WTC11 (cell line): ENCODE data around the gene XKR7.

Experiments used
- ATF1 ChIP-seq: sonication (generic); formaldehyde crosslinking; IDR thresholded peaks from 2 replicates; pipeline ENCODE4 v1.8.1; 2023; ENCODE audit warnings: mild to moderate bottlenecking, moderate library complexity, missing genetic modification reagents
- CTCF ChIP-seq: fragments of 200-600 bp; IDR thresholded peaks from 2 replicates; pipeline ENCODE4 v1.8.0; 2022; ENCODE audit warnings: antibody characterized with exemption
- E2F1 ChIP-seq: sonication (generic); formaldehyde crosslinking; IDR thresholded peaks from 2 replicates; pipeline ENCODE4 v1.8.0; 2022; ENCODE audit warnings: mild to moderate bottlenecking, missing genetic modification reagents
- ELF4 ChIP-seq: sonication (generic); formaldehyde crosslinking; IDR thresholded peaks from 2 replicates; pipeline ENCODE4 v1.8.1; 2022; ENCODE audit warnings: low read depth, mild to moderate bottlenecking, moderate library complexity, missing genetic modification reagents
- ESRRA ChIP-seq: sonication (generic); formaldehyde crosslinking; IDR thresholded peaks from 2 replicates; pipeline ENCODE4 v1.8.1; 2022; ENCODE audit warnings: mild to moderate bottlenecking, missing genetic modification reagents, borderline replicate concordance
- FOXP4 ChIP-seq: sonication (generic); formaldehyde crosslinking; IDR thresholded peaks from 2 replicates; pipeline ENCODE4 v1.8.0; 2022; ENCODE audit warnings: mild to moderate bottlenecking, missing genetic modification reagents
- KAT7 ChIP-seq: sonication (generic); formaldehyde crosslinking; IDR thresholded peaks from 2 replicates; pipeline ENCODE4 v1.8.1; 2023; ENCODE audit warnings: missing genetic modification reagents, mild to moderate bottlenecking, borderline replicate concordance
- MAX ChIP-seq: sonication (generic); formaldehyde crosslinking; IDR thresholded peaks from 2 replicates; pipeline ENCODE4 v1.8.0; 2022; ENCODE audit warnings: mild to moderate bottlenecking, missing genetic modification reagents
- MLX ChIP-seq: sonication (generic); formaldehyde crosslinking; IDR thresholded peaks from 2 replicates; pipeline ENCODE4 v1.8.1; 2023; ENCODE audit warnings: mild to moderate bottlenecking, missing genetic modification reagents, moderate library complexity
- PRDM15 ChIP-seq: sonication (generic); formaldehyde crosslinking; IDR thresholded peaks from 2 replicates; pipeline ENCODE4 v1.8.0; 2022; ENCODE audit warnings: missing genetic modification reagents
- SMAD4 ChIP-seq: sonication (generic); formaldehyde crosslinking; IDR thresholded peaks from 2 replicates; pipeline ENCODE4 v1.8.0; 2022; ENCODE audit warnings: mild to moderate bottlenecking, missing genetic modification reagents
- TCF7 ChIP-seq: sonication (generic); formaldehyde crosslinking; IDR thresholded peaks from 2 replicates; pipeline ENCODE4 v1.8.0; 2022; ENCODE audit warnings: mild to moderate bottlenecking, low read depth, missing genetic modification reagents, moderate library complexity
- TEAD4 ChIP-seq: sonication (generic); formaldehyde crosslinking; IDR thresholded peaks from 2 replicates; pipeline ENCODE4 v1.8.0; 2022; ENCODE audit warnings: mild to moderate bottlenecking, missing genetic modification reagents
- ZNF138 ChIP-seq: sonication (generic); formaldehyde crosslinking; conservative IDR thresholded peaks from 2 replicates; pipeline ENCODE4 v1.8.1; 2022; ENCODE audit warnings: mild to moderate bottlenecking, moderate library complexity, missing genetic modification reagents

GRCh38 chr20:31987744-31988143 is 19.8 kb downstream of the XKR7 start:
- no peak for TF ChIP-seq CTCF
- no peak for TF ChIP-seq MAX (CRISPR knock-in tag)
- TF ChIP-seq FOXP4 (CRISPR knock-in tag) = no peak
- no peak for TF ChIP-seq ELF4 (CRISPR knock-in tag)
- no peak for TF ChIP-seq PRDM15 (CRISPR knock-in tag)
- TF ChIP-seq KAT7 (CRISPR knock-in tag) = no peak
- TF ChIP-seq TCF7 (CRISPR knock-in tag) = no peak
- no peak for TF ChIP-seq ATF1 (CRISPR knock-in tag)
- no peak for TF ChIP-seq SMAD4 (CRISPR knock-in tag)
- TF ChIP-seq ZNF138 (CRISPR knock-in tag) = no peak
- TF ChIP-seq ESRRA (CRISPR knock-in tag) = no peak
- TF ChIP-seq TEAD4 = no peak
- TF ChIP-seq E2F1 (CRISPR knock-in tag) = no peak
- no peak for TF ChIP-seq MLX (CRISPR knock-in tag)
